GM12892 (cell line): ENCODE results near the gene ADAM29.

Experiments
- POLR2A ChIP-seq: IDR thresholded peaks from 2 replicates; pipeline ENCODE4 v1.6.1; 2011; ENCODE audit warnings: low read depth, low read length, control low read depth
- POLR2AphosphoS5 ChIP-seq: IDR thresholded peaks from 2 replicates; pipeline ENCODE4 v1.6.1; 2011; ENCODE audit warnings: low read depth, low read length, control low read depth

GRCh38 chr4:174935607-174936006 is 17.4 kb downstream of the ADAM29 start:
- TF ChIP-seq POLR2A (no peak), POLR2AphosphoS5 (no peak)
